Activated gamma-delta T cell treated with anti-CD3 and anti-CD28 coated beads, Interleukin-2, amount 50 U/mL, for 16 hours (primary cell): ENCODE results near the gene C3orf20.
"Not testable (repeated sequence)": the region's sequence is repeated elsewhere in the genome, so short reads cannot be mapped to it uniquely, and the experiment has no call there.

Experiments used
- DNase-seq: peaks from one replicate; pipeline ENCODE4 v3.0.0-alpha.2; 2020; ENCODE audit warnings: low read depth

Gene C3orf20

DNA sequence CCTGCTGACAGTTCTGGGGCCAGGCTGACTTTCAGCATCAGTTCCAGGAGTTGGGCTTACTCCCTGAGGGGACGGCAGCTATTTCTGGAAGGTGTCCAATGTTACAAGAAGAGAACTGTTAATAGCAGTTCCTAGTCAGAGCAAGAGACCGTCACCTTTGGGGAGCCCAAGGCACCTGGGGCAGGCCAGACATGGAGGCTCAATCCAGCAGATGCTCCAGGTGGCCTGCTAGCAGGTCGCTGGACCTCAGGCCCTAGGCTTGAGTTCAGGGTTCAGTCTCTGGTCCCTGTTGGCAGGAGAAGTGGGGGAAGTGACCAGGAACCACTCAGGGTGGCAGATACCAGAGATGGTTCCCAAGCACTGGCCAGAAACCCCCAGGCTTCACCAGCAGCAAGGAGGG is 25.9 kb downstream of the C3orf20 start:
- no peak for DNase-seq

DNA sequence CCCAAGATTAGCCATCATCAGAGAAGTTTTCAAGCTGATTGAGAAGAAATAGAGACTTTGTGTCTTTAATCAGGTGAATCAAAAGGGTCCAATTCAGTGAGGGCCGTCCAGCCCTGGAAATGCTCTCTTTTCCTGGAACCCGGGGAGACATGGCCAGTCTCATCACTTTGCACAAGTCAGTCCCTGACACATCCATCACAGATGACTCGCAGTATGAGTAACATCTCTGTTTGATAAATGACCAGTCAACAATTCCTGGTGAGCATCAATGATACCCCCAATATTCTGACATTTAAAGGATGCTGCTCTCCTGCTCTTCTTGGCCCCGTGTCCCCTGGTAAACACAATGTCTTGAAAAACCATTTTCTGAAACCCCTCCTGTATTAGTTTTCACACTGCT is 26.7 kb downstream of the C3orf20 start:
- no peak for DNase-seq

DNA sequence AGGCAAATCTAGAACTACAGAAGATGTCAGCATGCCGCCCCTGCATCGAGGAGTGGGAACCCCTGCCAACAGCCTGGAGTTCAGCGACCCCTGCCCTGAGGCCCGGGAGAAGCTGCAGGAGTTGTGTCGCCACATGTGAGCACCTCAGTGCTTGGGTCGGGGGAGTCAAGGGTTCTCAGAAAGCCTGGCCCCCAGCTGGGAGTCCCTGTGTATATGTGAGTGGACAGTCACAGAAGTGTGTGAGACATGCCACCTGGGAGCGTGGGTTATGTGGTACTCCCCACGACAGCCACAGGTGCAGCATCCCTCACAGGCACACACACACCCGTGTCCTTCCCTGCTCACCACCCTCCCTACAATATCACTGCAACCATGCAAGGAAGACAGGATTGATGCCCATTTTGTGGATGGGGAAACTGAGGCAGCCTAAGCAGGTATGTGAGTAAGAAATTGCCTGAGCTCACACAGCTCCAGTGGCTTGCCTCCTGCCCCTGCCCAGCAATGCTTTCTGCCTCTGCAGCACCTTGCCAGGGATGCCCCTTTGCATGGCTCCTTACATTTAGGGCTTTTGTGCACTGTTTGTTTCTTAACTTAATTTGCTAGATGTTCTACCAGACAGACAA is 28.3 kb downstream of the C3orf20 start:
- no peak for DNase-seq

DNA sequence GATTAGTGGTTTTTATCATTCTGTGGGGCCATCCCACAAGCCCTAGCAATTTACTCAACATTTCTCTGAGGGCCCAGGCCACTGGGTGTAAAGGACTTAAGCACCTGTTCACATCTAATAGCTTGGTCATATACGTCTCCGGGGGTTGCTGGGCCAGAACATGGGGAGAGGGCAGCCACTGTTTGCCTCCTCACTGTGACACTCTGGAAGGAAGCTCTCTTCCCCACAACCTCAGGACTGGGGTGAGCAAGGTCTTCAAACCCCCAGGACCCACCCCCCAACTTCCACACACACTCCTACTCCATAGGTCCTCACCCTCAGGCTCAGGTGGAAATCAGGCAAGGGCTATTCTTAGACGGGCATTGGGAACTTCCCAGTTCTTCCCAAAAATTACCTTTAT is 28.9 kb downstream of the C3orf20 start:
- DNase-seq: no peak

DNA sequence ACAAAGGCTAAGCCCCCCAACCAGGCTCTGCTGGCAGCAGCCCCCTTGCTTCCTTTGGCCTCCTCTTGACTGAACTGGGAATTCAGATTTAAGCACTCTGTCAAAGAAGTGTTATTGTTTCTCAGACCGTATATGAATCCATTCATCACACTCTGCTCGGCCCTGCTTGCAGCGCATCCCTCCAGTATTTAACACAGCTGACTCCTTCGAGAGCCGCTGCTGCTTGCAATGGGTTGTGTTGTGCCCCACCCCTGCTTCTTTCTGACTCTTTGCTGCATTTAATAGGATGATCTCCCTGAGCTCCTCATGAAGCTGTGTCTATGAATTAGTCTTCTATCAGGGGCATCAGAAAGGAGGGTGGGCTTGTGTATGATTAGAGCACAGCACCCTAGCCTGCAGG is 31.2 kb downstream of the C3orf20 start:
- no peak for DNase-seq

DNA sequence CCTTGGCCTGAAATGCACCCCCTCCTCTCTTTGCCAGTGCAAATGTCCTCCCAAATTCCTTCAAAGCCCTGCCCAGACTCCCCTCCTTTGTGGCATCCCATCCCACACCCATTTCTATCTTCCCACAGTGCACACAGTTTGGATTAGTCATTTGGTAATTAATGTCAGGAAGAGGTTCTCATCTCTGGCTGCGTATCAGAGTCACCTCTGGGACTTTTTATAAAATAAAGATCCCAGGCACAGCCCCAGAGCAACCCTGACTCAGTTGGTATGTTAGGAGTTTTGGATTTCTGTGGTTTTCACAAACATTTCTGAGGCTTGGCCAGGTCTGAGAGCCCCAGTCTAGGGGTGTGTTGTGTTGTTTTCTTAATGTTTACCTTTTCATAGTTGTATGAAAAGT is 41.6 kb downstream of the C3orf20 start:
- DNase-seq: no peak

DNA sequence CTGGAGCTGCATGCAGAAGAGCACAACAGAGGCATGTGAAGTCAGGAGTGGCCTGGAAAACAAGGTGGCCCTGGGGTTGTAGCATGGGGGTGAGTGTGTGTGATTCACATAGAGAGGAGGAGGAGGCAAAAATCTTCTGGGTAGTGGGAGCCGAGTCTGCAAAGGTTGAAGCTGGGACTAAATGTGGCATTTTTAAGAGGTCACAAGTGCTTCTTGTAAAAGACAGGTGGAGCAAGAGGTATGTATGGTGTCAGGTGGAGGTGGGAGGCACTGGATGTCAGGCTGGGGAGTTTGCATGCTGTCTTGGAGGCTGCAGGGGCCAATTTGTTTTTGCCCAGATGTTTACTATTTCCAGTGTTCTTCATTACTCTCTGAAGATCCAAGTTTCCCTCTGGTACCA is 42.4 kb downstream of the C3orf20 start:
- no peak for DNase-seq

DNA sequence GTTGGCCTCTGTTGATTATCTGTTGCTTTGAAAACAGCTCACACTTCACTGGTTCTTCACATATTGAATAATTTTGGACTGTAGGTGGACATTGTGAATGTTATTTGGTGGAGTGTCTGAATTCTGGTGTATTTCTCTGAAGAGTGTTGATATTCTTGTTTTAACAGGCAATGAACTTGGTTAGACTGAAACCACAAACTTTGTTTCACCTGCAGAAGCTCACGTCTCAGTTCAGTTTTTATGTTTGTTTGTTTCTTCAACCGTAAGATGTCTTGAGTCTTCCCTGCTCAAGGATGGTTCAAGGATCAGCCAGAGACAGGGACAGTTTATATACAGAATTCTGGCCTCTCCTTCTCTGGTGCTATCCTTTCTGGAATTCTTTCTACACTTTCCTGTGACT is 43.6 kb downstream of the C3orf20 start:
- no peak for DNase-seq

DNA sequence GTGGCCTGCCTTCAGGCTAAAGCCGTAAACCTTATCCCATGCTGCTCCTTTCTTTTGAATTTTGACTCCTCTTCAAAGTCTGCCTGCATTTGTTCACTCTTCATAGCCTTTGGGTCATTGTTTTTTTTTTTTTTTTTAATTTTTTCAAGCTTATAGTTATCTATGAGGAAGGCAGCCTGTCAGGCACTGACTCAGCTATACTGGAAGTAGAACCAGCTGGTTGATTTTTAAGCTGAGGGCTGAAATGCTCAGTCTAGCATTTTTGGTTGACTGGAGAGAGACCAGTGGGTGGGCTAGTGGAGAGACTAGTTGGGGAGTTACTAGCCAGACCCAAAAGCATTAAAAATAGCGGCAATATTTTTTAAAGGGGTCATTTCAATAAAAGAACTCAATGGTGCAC is 44.1 kb downstream of the C3orf20 start:
- DNase-seq: no peak

DNA sequence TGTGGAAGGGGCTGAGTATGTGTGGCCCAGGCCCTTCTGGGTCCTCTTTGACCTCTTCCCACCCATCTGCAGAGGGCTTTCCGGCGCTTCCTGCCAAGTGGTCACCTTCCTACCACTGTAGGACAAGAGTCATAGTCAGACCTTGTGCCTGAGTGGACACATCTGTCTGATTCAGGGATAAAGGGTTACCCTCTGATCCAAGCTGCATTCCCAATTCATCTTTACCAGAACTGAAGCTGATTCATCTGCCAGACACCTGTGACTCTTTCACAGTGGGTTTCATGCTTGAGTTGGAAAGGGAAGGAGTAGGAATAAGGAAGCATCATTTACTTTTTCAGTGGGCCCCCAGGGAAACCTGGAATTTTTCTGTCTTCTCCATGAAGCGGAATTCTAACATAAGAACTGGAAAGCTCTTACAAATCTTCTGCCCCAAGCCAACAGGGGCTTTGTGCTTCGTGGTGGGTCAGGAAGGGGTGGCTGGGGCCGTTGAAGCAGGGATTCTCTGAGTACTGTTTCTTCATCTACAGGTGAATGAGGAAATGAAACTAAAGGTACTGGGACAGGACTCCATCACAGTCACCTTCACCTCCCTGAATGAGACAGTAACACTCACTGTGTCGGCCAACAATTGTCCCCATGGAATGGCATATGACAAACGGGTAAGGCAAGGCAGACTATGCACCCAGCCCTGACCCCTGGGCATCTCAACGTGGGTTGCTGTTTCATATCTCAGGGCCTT is 46.4 kb downstream of the C3orf20 start:
- DNase-seq: no peak

DNA sequence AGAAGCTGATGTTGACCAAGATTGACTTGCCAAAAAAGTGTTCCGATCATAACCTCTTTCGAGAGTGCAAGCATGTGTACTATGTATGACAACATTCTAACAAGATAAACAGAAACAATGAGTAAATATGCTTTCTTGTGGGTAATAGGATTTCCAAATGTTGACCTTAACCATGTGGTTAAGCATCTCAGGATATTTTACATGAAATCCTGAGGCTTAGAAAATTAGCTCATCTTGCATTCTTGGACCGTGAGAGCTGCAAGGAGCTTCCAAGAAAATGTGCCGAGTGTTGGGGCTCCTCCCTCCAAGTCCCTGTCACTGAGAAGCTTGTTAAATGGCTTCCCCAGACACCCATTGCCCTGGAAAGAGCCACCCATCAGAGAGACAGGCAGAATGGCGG is 50.1 kb downstream of the C3orf20 start:
- DNase-seq: no peak

DNA sequence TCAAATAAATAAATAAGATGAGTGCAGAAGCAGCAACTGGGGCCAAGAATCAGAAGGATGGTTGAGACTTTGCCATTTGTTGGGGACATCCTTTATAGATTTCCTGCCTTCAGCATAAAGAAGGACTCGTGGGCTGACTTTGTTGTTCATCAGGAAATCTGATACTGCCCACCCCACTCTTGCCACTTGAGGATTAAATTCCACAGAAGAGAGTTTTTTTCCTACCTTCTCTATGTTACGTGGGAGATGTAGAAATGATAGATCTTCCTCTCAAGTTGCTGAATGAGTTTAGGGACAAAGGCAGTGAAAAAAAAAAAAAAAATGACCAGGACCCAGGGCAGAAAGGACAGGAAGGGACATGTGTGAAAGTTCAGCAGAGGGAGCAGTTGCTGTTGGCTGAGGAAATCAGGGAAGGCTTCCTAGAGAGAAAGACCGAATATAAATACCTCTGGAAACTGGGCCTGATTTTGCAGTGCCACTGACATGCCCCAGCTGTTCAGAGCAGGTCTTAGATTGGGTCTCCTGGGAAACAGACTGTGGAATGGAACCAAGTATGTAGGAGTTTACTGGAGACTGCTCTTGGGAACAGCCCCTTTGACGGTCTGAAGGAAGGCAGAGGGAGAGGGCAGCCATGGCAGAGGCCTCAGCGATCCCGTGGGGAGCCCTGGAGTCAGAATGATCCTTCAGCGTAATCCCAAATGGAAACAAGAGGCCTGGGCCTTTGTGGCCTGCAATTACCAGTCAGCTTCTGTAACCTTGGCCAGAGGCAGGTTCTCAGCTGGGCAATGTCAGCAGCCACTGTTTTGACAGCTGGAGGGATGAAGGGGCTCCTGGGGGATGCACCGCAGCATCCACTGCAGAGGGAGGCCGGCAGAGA is 50.9 kb downstream of the C3orf20 start:
- DNase-seq: no peak

DNA sequence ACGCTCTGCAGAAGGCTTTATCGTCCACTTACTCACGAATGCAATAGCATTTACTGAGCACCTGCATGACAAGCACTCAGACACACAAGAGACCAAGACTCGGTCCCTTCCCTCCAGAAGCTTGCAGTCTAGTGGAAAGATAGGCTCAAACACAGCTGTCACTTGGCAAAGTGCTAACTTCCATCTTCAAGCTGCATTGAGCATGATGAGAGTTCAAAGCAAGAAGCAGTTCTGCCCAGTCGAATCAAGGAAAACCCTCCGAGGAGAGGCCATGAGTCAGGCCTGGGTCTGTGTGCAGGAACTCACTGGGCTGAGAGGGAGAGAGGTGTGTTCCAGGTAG is 51.5 kb downstream of the C3orf20 start:
- no peak for DNase-seq

DNA sequence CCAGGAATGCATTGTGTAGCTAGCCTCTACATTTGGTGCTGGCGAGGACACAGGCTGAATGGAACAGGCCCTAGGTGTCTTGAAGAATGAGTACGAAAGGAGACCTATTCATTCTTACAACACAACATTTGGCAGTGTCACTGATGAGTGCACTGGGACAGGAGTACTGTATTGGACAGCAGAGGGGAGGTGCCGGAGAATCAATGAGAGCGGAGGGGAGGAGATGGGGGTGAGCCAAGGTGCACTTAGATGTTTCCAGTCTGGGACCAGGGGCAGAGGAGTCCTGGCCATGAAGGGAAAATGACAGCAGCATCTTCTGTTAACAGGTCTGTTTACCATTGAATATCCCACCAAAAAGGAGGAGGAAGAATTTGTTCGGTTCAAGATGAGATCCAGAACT is 53.2 kb downstream of the C3orf20 start:
- no peak for DNase-seq

DNA sequence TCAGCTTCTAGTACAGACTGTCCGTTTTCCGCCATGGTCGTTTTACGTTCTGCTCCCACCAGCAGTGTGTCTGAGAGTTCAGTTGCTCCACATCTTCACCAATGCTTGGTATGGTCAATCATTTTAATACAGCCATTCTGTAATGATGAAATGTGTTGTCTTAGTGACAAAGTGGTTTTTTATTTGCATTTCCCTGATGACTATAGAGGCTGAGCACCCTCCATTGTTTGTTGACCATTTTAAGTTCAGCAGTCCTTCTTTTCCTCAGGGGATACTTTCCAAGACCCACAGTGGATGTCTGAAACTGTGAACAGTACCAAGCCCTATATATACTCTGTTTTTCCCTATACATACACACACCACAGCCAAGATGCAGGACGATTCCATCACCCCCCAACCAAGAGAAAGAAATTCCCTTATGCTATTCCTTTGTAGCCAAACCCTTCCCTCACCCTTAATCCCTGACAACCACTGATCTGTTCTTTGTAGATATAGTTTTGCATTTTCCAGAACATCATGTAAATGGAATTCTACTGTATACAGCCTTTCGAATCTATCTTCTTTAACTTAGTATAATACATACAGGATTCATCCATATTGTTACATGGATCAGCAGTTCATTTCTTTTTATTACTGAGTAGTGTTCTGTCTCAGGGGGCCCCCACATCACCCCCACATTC is 55.9 kb downstream of the C3orf20 start:
- no peak for DNase-seq

DNA sequence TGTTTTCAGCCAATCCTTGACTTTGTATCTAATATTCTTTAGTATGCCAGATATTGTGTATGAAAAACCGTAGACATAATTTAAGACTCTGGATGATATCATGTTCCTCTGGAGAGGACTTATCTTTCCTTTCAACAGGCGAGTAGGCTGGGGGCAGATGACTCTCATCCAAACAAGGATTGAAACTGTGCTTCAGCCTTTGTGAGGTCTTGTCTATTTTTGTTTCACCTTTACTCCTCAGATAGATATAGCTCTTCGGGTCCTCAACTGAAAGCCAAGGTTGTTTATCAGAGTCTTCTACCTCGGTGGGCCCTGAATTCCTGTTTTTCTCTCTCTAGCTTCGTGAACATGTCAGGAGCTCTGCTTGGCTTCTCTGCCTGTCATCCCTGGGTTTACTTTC is 66.0 kb downstream of the C3orf20 start:
- DNase-seq: no peak

DNA sequence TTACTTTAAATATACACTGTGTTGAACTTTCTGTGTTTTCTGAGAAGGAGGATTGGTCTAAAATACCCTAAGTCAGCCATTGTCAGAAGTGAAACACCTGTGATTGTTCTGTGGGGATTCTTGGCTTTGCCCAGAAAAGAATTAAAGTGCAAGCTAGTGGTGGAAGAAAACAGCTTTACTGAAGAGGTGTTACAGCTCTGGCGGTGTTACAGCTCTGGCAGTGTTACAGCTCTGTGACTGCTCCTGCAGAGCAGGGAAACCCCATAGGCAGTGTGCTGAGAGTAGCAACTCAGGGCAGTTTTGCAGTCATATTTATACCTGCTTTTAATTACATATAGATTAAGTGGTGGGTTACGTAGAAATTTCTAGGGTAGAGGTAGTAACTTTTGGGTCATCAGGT is 66.6 kb downstream of the C3orf20 start:
- DNase-seq: no peak

DNA sequence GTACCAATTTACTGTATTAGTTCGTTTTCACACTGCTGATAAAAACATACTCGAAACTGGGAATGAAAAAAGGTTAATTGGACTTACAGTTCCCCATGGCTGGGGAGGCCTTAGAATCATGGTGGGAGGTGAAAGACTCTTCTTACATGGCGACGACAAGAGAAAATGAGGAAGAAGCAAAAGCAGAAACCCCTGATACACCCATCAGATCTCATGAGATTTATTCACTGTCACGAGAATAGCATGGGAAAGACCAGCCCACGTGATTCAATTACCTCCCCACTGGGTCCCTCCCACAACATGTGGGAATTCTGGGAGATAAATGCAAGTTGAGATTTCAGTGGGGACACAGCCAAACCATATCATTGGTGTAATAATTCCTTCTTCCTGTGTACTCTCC is 69.6 kb downstream of the C3orf20 start:
- no peak for DNase-seq

DNA sequence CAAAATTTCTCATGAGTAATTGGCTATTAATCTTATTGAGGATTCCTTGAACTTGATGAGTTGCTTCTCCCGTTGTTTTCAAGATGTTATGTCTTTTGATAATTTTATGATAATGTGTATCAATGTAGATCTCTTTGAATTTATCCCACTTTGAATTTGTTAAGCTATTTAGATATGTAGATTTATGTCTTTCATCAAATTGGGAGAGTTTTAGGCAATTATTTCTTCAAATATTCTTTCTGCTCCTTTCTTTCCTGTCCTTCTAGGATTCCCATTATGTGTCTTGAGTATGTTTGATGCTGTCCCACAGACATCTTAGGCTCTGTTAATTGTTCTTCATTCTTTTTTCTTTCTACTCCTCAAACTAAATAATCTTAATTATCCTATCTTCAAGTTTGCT is 75.7 kb downstream of the C3orf20 start:
- no peak for DNase-seq

DNA sequence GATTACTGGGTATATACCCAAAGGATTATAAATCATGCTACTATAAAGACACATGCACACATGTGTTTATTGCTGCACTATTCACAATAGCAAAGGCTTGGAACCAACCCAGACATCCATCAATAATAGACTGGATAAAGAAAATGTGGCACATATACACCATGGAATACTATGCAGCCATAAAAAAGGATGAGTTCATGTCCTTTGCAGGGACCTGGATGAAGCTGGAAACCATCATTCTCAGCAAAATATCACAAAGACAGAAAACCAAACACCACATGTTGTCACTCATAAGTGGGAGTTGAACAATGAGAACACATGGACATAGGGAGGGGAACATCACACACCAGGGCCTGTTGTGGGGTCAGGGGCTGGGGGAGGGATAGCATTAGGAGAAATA is 78.0 kb downstream of the C3orf20 start:
- DNase-seq: not testable (repeated sequence)

DNA sequence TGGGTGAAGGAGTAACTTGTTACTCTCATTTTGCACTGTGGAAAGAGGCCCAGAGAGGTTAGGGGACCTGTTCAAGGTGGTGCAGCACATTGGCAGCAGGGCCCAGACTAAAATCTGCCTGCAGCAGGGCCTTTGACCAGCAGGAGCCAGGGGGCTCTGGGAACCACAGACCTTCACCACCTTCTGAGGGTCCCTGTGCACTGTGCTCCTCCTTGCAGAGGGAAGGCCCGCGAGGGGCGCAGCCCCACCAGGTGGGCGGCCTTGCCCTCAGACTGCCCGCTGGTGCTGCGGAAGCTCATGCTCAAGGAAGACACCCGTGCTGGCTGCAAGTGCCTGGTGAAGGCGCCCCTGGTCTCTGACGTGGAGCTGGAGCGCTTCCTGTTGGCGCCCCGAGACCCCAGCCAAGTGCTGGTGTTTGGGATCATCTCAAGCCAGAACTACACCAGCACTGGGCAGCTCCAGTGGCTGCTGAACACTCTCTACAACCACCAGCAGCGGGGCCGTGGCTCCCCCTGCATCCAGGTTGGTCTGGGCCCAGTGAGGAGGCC is 82.3 kb downstream of the C3orf20 start:
- DNase-seq: no peak

DNA sequence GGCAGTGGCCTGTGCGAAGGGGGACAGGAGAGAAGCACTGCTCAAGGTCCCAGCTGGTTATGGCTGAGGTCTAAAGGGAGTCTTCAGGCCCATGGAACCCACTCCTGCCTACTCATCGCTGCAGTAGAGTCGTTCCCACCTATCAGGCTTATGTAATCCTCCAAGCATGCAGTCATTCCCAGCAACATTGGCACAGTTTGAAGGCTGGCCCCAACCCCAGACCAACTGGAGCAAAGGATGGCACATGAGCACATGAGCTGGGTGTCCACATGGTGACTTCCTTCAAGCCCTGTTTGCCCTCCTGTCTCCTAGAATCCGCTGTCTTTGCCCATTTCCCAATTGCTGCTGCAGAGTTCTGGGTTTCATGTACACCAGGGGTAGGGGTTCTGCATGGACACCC is 83.4 kb downstream of the C3orf20 start:
- DNase-seq: no peak
